ENCODE results near the gene TRIM2.

DNA sequence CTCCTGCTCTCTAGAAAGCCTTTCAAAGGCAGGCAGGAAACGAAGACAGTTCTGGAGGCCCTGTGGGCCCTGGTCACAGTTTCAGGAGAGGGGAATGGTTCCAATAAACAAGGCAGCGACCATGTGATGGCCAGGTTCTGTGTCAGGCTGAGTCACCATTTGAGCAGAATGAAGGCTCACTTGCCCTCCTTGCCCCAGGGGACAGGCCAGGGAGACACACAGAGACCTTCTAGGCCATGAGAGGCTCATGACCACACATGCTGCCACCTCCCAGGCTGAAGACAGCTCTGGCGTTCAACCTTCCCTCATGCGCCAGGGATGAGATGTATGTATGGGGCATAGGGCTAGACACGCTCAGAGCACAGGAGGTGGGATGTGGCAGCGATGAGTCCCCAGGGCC, 22.9 kb upstream of the TRIM2 start:
- no peak for TF ChIP-seq CTCF (IDR thresholded peaks at IDR 0.05; ENCODE audit: low read length)
- TF ChIP-seq EZH2 (optimal IDR thresholded peaks at IDR 0.05; ENCODE audit: low read depth, low read length): no peak
